Measurements from ENCODE around the gene STX3. TPM values are rescaled to one million over a fixed set of nuclear protein-coding genes. Genes with fewer than 3 reads are reported as not detected.

STX3 gene
- total RNA-seq, 2 donors from 2014 or later, result 25.7 to 32.2 TPM

GRCh38 chr11:59758401-59759037, 3.3 kb downstream of the STX3 start:
- H3K9me3 ChIP-seq, result no peaks in the 10 kb centered on the region
- H3K4me1 ChIP-seq (ENCODE audit: control insufficient read depth in 1 of 2, low read depth in 2 of 2), result peaks cover 7 to 13% of the 10 kb centered on the region in 2 donors
- no peak for DNase-seq (ENCODE audit: low spot score)
- TF ChIP-seq, protein P1, sequence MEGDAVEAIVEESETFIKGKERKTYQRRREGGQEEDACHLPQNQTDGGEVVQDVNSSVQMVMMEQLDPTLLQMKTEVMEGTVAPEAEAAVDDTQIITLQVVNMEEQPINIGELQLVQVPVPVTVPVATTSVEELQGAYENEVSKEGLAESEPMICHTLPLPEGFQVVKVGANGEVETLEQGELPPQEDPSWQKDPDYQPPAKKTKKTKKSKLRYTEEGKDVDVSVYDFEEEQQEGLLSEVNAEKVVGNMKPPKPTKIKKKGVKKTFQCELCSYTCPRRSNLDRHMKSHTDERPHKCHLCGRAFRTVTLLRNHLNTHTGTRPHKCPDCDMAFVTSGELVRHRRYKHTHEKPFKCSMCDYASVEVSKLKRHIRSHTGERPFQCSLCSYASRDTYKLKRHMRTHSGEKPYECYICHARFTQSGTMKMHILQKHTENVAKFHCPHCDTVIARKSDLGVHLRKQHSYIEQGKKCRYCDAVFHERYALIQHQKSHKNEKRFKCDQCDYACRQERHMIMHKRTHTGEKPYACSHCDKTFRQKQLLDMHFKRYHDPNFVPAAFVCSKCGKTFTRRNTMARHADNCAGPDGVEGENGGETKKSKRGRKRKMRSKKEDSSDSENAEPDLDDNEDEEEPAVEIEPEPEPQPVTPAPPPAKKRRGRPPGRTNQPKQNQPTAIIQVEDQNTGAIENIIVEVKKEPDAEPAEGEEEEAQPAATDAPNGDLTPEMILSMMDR (IDR thresholded peaks at IDR 0.05), result no peak
- no peak overlapping the region for H3K4me3 ChIP-seq
- ATAC-seq (ENCODE audit: insufficient number of reproducible peaks, low FRiP score, low read depth), result no peak
- H3K36me3 ChIP-seq, result no peaks in the 10 kb centered on the region
- H3K27ac ChIP-seq, result no peak overlapping the region
- no peaks in the 10 kb centered on the region for H3K27me3 ChIP-seq (replicated peaks; ENCODE audit: insufficient read depth)

- DNase-seq (ENCODE audit: low spot score) (no peak), ATAC-seq (ENCODE audit: insufficient number of reproducible peaks, low FRiP score, low read depth) (no peak)
- Histone ChIP-seq H3K9me3 (no peaks in the 10 kb centered on the region), H3K27me3 (replicated peaks; ENCODE audit: insufficient read depth) (no peaks in the 10 kb centered on the region), H3K27ac (no peak overlapping the region), H3K4me1 (ENCODE audit: control insufficient read depth in 1 of 2, low read depth in 2 of 2) (peaks cover 7 to 13% of the 10 kb centered on the region in 2 donors), H3K4me3 (no peak overlapping the region), H3K36me3 (no peaks in the 10 kb centered on the region)
- TF ChIP-seq, protein P1 (IDR thresholded peaks at IDR 0.05), result no peak
Observed at GRCh38 chr11:59759900-59760299, 4.7 kb downstream of the STX3 start.

DNA sequence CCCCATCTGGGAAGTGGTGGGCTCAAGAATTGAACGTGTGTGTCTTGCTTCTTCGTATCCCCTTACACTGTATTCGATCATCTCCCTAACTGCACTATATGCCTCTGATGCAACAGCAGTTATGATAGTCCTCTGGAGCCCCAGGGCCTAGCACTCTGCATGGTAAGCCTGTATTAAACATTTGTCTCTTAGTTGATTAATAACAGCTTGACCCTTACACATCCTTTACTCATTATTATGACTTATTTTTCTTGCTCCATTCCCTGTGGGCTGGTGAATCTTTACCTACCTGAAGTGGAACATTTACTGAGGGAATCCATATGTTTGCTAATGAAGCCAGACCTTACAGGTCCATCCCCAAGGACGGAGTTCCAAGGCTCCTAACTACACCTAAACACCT, 5.6 kb downstream of the STX3 start:
- H3K36me3 ChIP-seq, result no peaks in the 10 kb centered on the region
- H3K27me3 ChIP-seq (replicated peaks; ENCODE audit: insufficient read depth), result no peaks in the 10 kb centered on the region
- no peak for DNase-seq (ENCODE audit: low spot score)
- no peaks in the 10 kb centered on the region for H3K9me3 ChIP-seq
- no peak overlapping the region for H3K4me3 ChIP-seq
- TF ChIP-seq, protein P1 (IDR thresholded peaks at IDR 0.05), result no peak
- no peak for ATAC-seq (ENCODE audit: insufficient number of reproducible peaks, low FRiP score, low read depth)
- H3K27ac ChIP-seq, result no peak overlapping the region
- H3K4me1 ChIP-seq (ENCODE audit: control insufficient read depth in 1 of 2, low read depth in 2 of 2), result peaks cover 10 to 18% of the 10 kb centered on the region in 2 donors

- Histone ChIP-seq H3K9me3 (no peaks in the 10 kb centered on the region), H3K27ac (no peak overlapping the region), H3K4me1 (ENCODE audit: control insufficient read depth in 1 of 2, low read depth in 2 of 2) (peaks cover 6 to 9% of the 10 kb centered on the region in 2 donors), H3K4me3 (no peak overlapping the region), H3K36me3 (no peaks in the 10 kb centered on the region), H3K27me3 (replicated peaks; ENCODE audit: insufficient read depth) (no peaks in the 10 kb centered on the region)
- TF ChIP-seq, protein P1 (IDR thresholded peaks at IDR 0.05), result no peak
- DNase-seq (ENCODE audit: low spot score) (no peak), ATAC-seq (ENCODE audit: insufficient number of reproducible peaks, low FRiP score, low read depth) (no peak)
Observed at GRCh38 chr11:59761993-59762392, 6.8 kb downstream of the STX3 start.

- TF ChIP-seq, protein P1 (IDR thresholded peaks at IDR 0.05), result no peak
- Histone ChIP-seq H3K36me3 (no peaks in the 10 kb centered on the region), H3K4me1 (ENCODE audit: control insufficient read depth in 1 of 2, low read depth in 2 of 2) (peaks cover 6 to 9% of the 10 kb centered on the region in 2 donors), H3K4me3 (no peak overlapping the region), H3K27me3 (replicated peaks; ENCODE audit: insufficient read depth) (no peaks in the 10 kb centered on the region), H3K27ac (no peak overlapping the region), H3K9me3 (no peaks in the 10 kb centered on the region)
- no peak for ATAC-seq (ENCODE audit: insufficient number of reproducible peaks, low FRiP score, low read depth)
- DNase-seq (ENCODE audit: low spot score), result no peak
Observed at GRCh38 chr11:59765068-59765735, 10.0 kb downstream of the STX3 start.

All from thoracic aorta (tissue), 2 donors.